Measurements from ENCODE around the gene NFU1. TPM values are rescaled to one million over a fixed set of nuclear protein-coding genes. Genes with fewer than 3 reads are reported as not detected.

NFU1 gene
- polyA plus RNA-seq, 1 of the 3 experiments (the other 2 are of a cell fraction) = 23.5 TPM

- no peak for TF ChIP-seq IRF3 (IDR thresholded peaks at IDR 0.05; ENCODE audit: low read depth, low read length)
- no peak for TF ChIP-seq YY1 (IDR thresholded peaks at IDR 0.05; ENCODE audit: low read depth)
- no peak for TF ChIP-seq TCF12 (IDR thresholded peaks at IDR 0.05)
Observed at GRCh38 chr2:69383176-69383812, 53.9 kb downstream of the NFU1 start (continued).

- Histone ChIP-seq H3K36me3 (replicated peaks in 1 of 2; ENCODE audit: control insufficient read depth in 1 of 2, insufficient read depth in 2 of 2, low read length in 1 of 2) (peaks cover 6 to 8% of the 10 kb centered on the region in 2 experiments), H3K9me2 (no peaks in the 10 kb centered on the region), H3K4me2 (no peak overlapping the region; the same call in 1 of the 2 replicates), H3K9ac (no peak overlapping the region), H3F3A (replicated peaks; ENCODE audit: insufficient read depth) (peaks cover 10% of the 10 kb centered on the region), H2AFZ (ENCODE audit: low read depth) (no peak overlapping the region), H3K9me3 (no peaks in the 10 kb centered on the region), H3K4me1 (ENCODE audit: control insufficient read depth in 1 of 2, insufficient read depth in 2 of 2, low read depth in 1 of 2, low read length in 1 of 2) (peaks cover 0 to 20% of the 10 kb centered on the region in 2 experiments; a peak in 2 of 4 replicates), H4K20me1 (ENCODE audit: insufficient read depth) (peaks cover 66% of the 10 kb centered on the region), H3K4me3 (ENCODE audit: low read depth in 2 of 2, low read length in 1 of 2) (no peak overlapping the region), H3K79me2 (ENCODE audit: insufficient read depth) (peaks cover 97% of the 10 kb centered on the region), H3K27me3 (ENCODE audit: insufficient read depth) (no peaks in the 10 kb centered on the region), H3K27ac (ENCODE audit: low read depth in 2 of 2, low read length in 1 of 2) (no peak overlapping the region)
- POLR2A ChIA-PET = no interaction called here
- 71% methylated on average over 2 of the region's 2 CpGs for WGBS (ENCODE audit: low lambda C conversion rate)
- TF ChIP-seq USF2 (IDR thresholded peaks at IDR 0.05; ENCODE audit: borderline replicate concordance, low read depth, low read length) (no peak), ZBTB33 (IDR thresholded peaks at IDR 0.05; ENCODE audit: borderline replicate concordance, low read depth) (no peak), NFIC (IDR thresholded peaks at IDR 0.05; ENCODE audit: borderline replicate concordance) (no peak), FOXJ3 (CRISPR knock-in tag; IDR thresholded peaks at IDR 0.05) (no peak), ELF1 (IDR thresholded peaks at IDR 0.05) (no peak), RAD21 (IDR thresholded peaks at IDR 0.05; ENCODE audit: low read length) (no peak), MEF2A (IDR thresholded peaks at IDR 0.05; ENCODE audit: borderline replicate concordance, low read depth) (no peak), MAX (IDR thresholded peaks at IDR 0.05; ENCODE audit: low read depth) (no peak), SIN3A (IDR thresholded peaks at IDR 0.05; ENCODE audit: borderline replicate concordance, low read depth, low read length) (no peak), EP300 (IDR thresholded peaks at IDR 0.05; ENCODE audit: borderline replicate concordance in 1 of 2, low read depth in 1 of 2, low read length in 1 of 2) (no peak), POLR2AphosphoS5 (IDR thresholded peaks at IDR 0.05; ENCODE audit: low read depth, low read length) (no peak), CTCF (IDR thresholded peaks at IDR 0.05) (no peak), FOXM1 (IDR thresholded peaks at IDR 0.05; ENCODE audit: low read depth) (no peak), FOSL2 (IDR thresholded peaks at IDR 0.05; ENCODE audit: borderline replicate concordance, low read depth) (no peak)
- CTCF ChIA-PET = interaction anchor here (1.5 kb wide), 1 partner anchor 342 kb away, joined by 4 read pairs; no protein-coding TSS in a partner anchor
- DNase-seq = no peak
Observed at GRCh38 chr2:69382547-69382946, 54.7 kb downstream of the NFU1 start.

All from SK-N-SH (cell line).